T-helper 2 cell treated with Interferon-gamma antibody and Interleukin-4, amounts not matched to agents 5 μg/mL and 100 μg/mL, for 36 hours (primary cell): ENCODE results near the gene SLC6A3.
"Not testable (repeated sequence)": the region's sequence is repeated elsewhere in the genome, so short reads cannot be mapped to it uniquely, and the experiment has no call there.

ENCODE experiments used
- DNase-seq: peaks from one replicate; pipeline ENCODE4 v3.0.0; 2021; ENCODE audit warnings: low spot score
- H3K27ac Mint-ChIP-seq: one replicate; pipeline ENCODE4 v1.8.0; 2021; ENCODE audit warnings: mild to moderate bottlenecking, mixed read lengths
- H3K27me3 Mint-ChIP-seq: one replicate; pipeline ENCODE4 v1.8.0; 2021; ENCODE audit warnings: low read depth, mixed read lengths
- H3K36me3 Mint-ChIP-seq: one replicate; pipeline ENCODE4 v1.8.0; 2021; ENCODE audit warnings: low read depth, mixed read lengths
- H3K4me1 Mint-ChIP-seq: one replicate; pipeline ENCODE4 v1.8.0; 2021; ENCODE audit warnings: low read depth, mixed read lengths
- H3K4me3 Mint-ChIP-seq: one replicate; pipeline ENCODE4 v1.8.0; 2022; ENCODE audit warnings: mild to moderate bottlenecking, moderate library complexity, mixed read lengths
- H3K9me3 Mint-ChIP-seq: one replicate; pipeline ENCODE4 v1.8.0; 2021; ENCODE audit warnings: mixed read lengths

SLC6A3 gene

GRCh38 chr5:1481959-1482331 lies 36.7 kb upstream of the SLC6A3 start:
- DNase-seq: no peak
- H3K27me3 Mint-ChIP-seq: no peaks in the 10 kb centered on the region
- peaks cover 2% of the 10 kb centered on the region for H3K4me1 Mint-ChIP-seq
- H3K9me3 Mint-ChIP-seq: no peaks in the 10 kb centered on the region
- H3K4me3 Mint-ChIP-seq: no peak overlapping the region
- peaks cover 10% of the 10 kb centered on the region for H3K36me3 Mint-ChIP-seq
- no peak overlapping the region for H3K27ac Mint-ChIP-seq

- Mint-ChIP-seq H3K4me3 (no peak overlapping the region), H3K9me3 (no peaks in the 10 kb centered on the region), H3K36me3 (peaks cover 7% of the 10 kb centered on the region), H3K27ac (peak overlapping the region; percentile 13), H3K27me3 (no peaks in the 10 kb centered on the region), H3K4me1 (peaks cover 2% of the 10 kb centered on the region)
- no peak for DNase-seq
These were observed 36.2 kb upstream of the SLC6A3 start for GRCh38 chr5:1481266-1481958.

- no peak overlapping the region for H3K27ac Mint-ChIP-seq
- H3K36me3 Mint-ChIP-seq: peaks cover 6% of the 10 kb centered on the region
- H3K4me3 Mint-ChIP-seq: no peak overlapping the region
- H3K27me3 Mint-ChIP-seq: no peaks in the 10 kb centered on the region
- H3K9me3 Mint-ChIP-seq: no peaks in the 10 kb centered on the region
- DNase-seq: no peak
- peaks cover 2% of the 10 kb centered on the region for H3K4me1 Mint-ChIP-seq
These were observed 35.6 kb upstream of the SLC6A3 start for GRCh38 chr5:1480806-1481205.

- Mint-ChIP-seq H3K9me3 (no peaks in the 10 kb centered on the region), H3K27ac (no peak overlapping the region), H3K4me3 (no peak overlapping the region), H3K36me3 (peaks cover 6% of the 10 kb centered on the region), H3K4me1 (peaks cover 2% of the 10 kb centered on the region), H3K27me3 (no peaks in the 10 kb centered on the region)
- DNase-seq: no peak
These were observed 35.0 kb upstream of the SLC6A3 start for GRCh38 chr5:1480217-1480616.

GRCh38 chr5:1479581-1480188 lies 34.4 kb upstream of the SLC6A3 start:
- no peak overlapping the region for H3K4me3 Mint-ChIP-seq
- no peak overlapping the region for H3K27ac Mint-ChIP-seq
- peaks cover 2% of the 10 kb centered on the region for H3K4me1 Mint-ChIP-seq
- H3K36me3 Mint-ChIP-seq: peaks cover 6% of the 10 kb centered on the region
- H3K9me3 Mint-ChIP-seq: no peaks in the 10 kb centered on the region
- no peaks in the 10 kb centered on the region for H3K27me3 Mint-ChIP-seq
- no peak for DNase-seq

- DNase-seq: no peak
- peaks cover 2% of the 10 kb centered on the region for H3K4me1 Mint-ChIP-seq
- no peaks in the 10 kb centered on the region for H3K9me3 Mint-ChIP-seq
- no peaks in the 10 kb centered on the region for H3K27me3 Mint-ChIP-seq
- H3K4me3 Mint-ChIP-seq: no peak overlapping the region
- H3K27ac Mint-ChIP-seq: no peak overlapping the region
- peaks cover 6% of the 10 kb centered on the region for H3K36me3 Mint-ChIP-seq
These were observed 33.8 kb upstream of the SLC6A3 start for GRCh38 chr5:1479066-1479465.

GRCh38 chr5:1478271-1479035 lies 33.2 kb upstream of the SLC6A3 start:
- H3K4me3 Mint-ChIP-seq: no peak overlapping the region
- no peaks in the 10 kb centered on the region for H3K9me3 Mint-ChIP-seq
- no peak for DNase-seq
- peaks cover 2% of the 10 kb centered on the region for H3K4me1 Mint-ChIP-seq
- H3K36me3 Mint-ChIP-seq: peaks cover 8% of the 10 kb centered on the region
- no peaks in the 10 kb centered on the region for H3K27me3 Mint-ChIP-seq
- H3K27ac Mint-ChIP-seq: no peak overlapping the region

GRCh38 chr5:1477341-1477740 lies 32.1 kb upstream of the SLC6A3 start:
- DNase-seq: no peak
- H3K9me3 Mint-ChIP-seq: no peaks in the 10 kb centered on the region
- no peak overlapping the region for H3K4me3 Mint-ChIP-seq
- H3K27ac Mint-ChIP-seq: no peak overlapping the region
- H3K27me3 Mint-ChIP-seq: no peaks in the 10 kb centered on the region
- no peaks in the 10 kb centered on the region for H3K4me1 Mint-ChIP-seq
- H3K36me3 Mint-ChIP-seq: peaks cover 3% of the 10 kb centered on the region

- H3K9me3 Mint-ChIP-seq: no peaks in the 10 kb centered on the region
- peaks cover 3% of the 10 kb centered on the region for H3K36me3 Mint-ChIP-seq
- H3K27me3 Mint-ChIP-seq: no peaks in the 10 kb centered on the region
- no peak overlapping the region for H3K4me3 Mint-ChIP-seq
- no peak for DNase-seq
- H3K27ac Mint-ChIP-seq: no peak overlapping the region
- H3K4me1 Mint-ChIP-seq: no peaks in the 10 kb centered on the region
These were observed 31.7 kb upstream of the SLC6A3 start for GRCh38 chr5:1476967-1477310.

- no peaks in the 10 kb centered on the region for H3K9me3 Mint-ChIP-seq
- H3K27me3 Mint-ChIP-seq: no peaks in the 10 kb centered on the region
- peaks cover 3% of the 10 kb centered on the region for H3K36me3 Mint-ChIP-seq
- H3K4me3 Mint-ChIP-seq: no peak overlapping the region
- no peaks in the 10 kb centered on the region for H3K4me1 Mint-ChIP-seq
- H3K27ac Mint-ChIP-seq: no peak overlapping the region
- no peak for DNase-seq
These were observed 31.1 kb upstream of the SLC6A3 start for GRCh38 chr5:1476181-1476966.

GRCh38 chr5:1475544-1475900 lies 30.3 kb upstream of the SLC6A3 start:
- H3K36me3 Mint-ChIP-seq, H3K4me3 Mint-ChIP-seq, H3K9me3 Mint-ChIP-seq, H3K4me1 Mint-ChIP-seq, H3K27ac Mint-ChIP-seq, DNase-seq, H3K27me3 Mint-ChIP-seq: not testable (repeated sequence)

- no peak for DNase-seq
- Mint-ChIP-seq H3K36me3 (peaks cover 2% of the 10 kb centered on the region), H3K9me3 (no peaks in the 10 kb centered on the region), H3K4me3 (no peak overlapping the region), H3K27ac (no peak overlapping the region), H3K27me3 (no peaks in the 10 kb centered on the region), H3K4me1 (no peaks in the 10 kb centered on the region)
These were observed 29.8 kb upstream of the SLC6A3 start for GRCh38 chr5:1474866-1475543.

GRCh38 chr5:1474183-1474839 lies 29.1 kb upstream of the SLC6A3 start:
- DNase-seq: no peak
- no peaks in the 10 kb centered on the region for H3K27me3 Mint-ChIP-seq
- H3K36me3 Mint-ChIP-seq: peaks cover 2% of the 10 kb centered on the region
- no peak overlapping the region for H3K27ac Mint-ChIP-seq
- no peaks in the 10 kb centered on the region for H3K4me1 Mint-ChIP-seq
- no peak overlapping the region for H3K4me3 Mint-ChIP-seq
- H3K9me3 Mint-ChIP-seq: no peaks in the 10 kb centered on the region
